ENCODE measurements around the gene TUBA4A. TPM values are rescaled to one million over a fixed set of nuclear protein-coding genes. Genes with fewer than 3 reads are reported as not detected.

Gene TUBA4A
- polyA plus RNA-seq, 3 donors, result 32.9 to 40.0 (median 33.1) TPM

Other genes with a start within 250 kb of the TUBA4A start
- 1 to 10 TPM in 1 of 3 donors, under 1 TPM in 2; 0.07 to 1.1 (median 0.56) TPM for gene CFAP65, start 212.4 kb downstream of the TUBA4A start, polyA plus RNA-seq (ENCODE audit: insufficient read length in 3 of 3)
- 1 to 10 TPM; 2.0 to 3.2 (median 2.0) TPM for gene IHH, start 193.0 kb downstream of the TUBA4A start, polyA plus RNA-seq (ENCODE audit: insufficient read length in 3 of 3)
- 10 to 100 TPM; 17.6 to 21.4 (median 19.6) TPM for gene NHEJ1, start 93.1 kb downstream of the TUBA4A start, polyA plus RNA-seq (ENCODE audit: insufficient read length in 3 of 3)
- 10 to 100 TPM; 23.5 to 29.0 (median 25.1) TPM for gene SLC23A3, start 83.9 kb downstream of the TUBA4A start, polyA plus RNA-seq (ENCODE audit: insufficient read length in 3 of 3)
- 10 to 100 TPM; 71.7 to 79.7 (median 78.6) TPM for gene CNPPD1, start 77.0 kb downstream of the TUBA4A start, polyA plus RNA-seq (ENCODE audit: insufficient read length in 3 of 3)
- 100 to 1,000 TPM; 113 to 119 (median 113) TPM for gene RETREG2, start 75.6 kb downstream of the TUBA4A start, polyA plus RNA-seq (ENCODE audit: insufficient read length in 3 of 3)
- 10 to 100 TPM; 40.9 to 51.8 (median 49.4) TPM for gene ZFAND2B, start 47.1 kb downstream of the TUBA4A start, polyA plus RNA-seq (ENCODE audit: insufficient read length in 3 of 3)
- 10 to 100 TPM; 37.9 to 47.3 (median 44.8) TPM for gene ABCB6, start 35.0 kb downstream of the TUBA4A start, polyA plus RNA-seq (ENCODE audit: insufficient read length in 3 of 3)
- 10 to 100 TPM; 45.2 to 48.4 (median 46.3) TPM for gene ATG9A, start 24.3 kb downstream of the TUBA4A start, polyA plus RNA-seq (ENCODE audit: insufficient read length in 3 of 3)
- 10 to 100 TPM; 51.3 to 84.1 (median 72.8) TPM for gene ANKZF1, start 24.1 kb downstream of the TUBA4A start, polyA plus RNA-seq (ENCODE audit: insufficient read length in 3 of 3)
- 10 to 100 TPM; 17.4 to 28.5 (median 27.1) TPM for gene GLB1L, start 8.5 kb downstream of the TUBA4A start, polyA plus RNA-seq (ENCODE audit: insufficient read length in 3 of 3)
- 10 to 100 TPM; 38.9 to 40.4 (median 39.9) TPM for gene STK16, start 8.4 kb downstream of the TUBA4A start, polyA plus RNA-seq (ENCODE audit: insufficient read length in 3 of 3)
- gene TUBA4B, start 675 bp downstream of the TUBA4A start, polyA plus RNA-seq (ENCODE audit: insufficient read length in 3 of 3), result 1 to 10 TPM in 1 of 3 donors, under 1 TPM in 2; 0.89 to 1.1 (median 0.91) TPM
- 10 to 100 TPM; 75.7 to 85.1 (median 79.1) TPM for gene DNAJB2, start 25.4 kb upstream of the TUBA4A start, polyA plus RNA-seq (ENCODE audit: insufficient read length in 3 of 3)
- gene PTPRN, start 55.5 kb upstream of the TUBA4A start, polyA plus RNA-seq (ENCODE audit: insufficient read length in 3 of 3), result under 1 TPM; 0.16 to 0.27 (median 0.17) TPM
- not detected for gene RESP18, start 78.8 kb upstream of the TUBA4A start, polyA plus RNA-seq (ENCODE audit: insufficient read length in 3 of 3)
- gene DNPEP, start 134.0 kb upstream of the TUBA4A start, polyA plus RNA-seq (ENCODE audit: insufficient read length in 3 of 3), result 10 to 100 TPM; 64.4 to 91.2 (median 66.4) TPM
- 1 to 10 TPM; 5.5 to 8.2 (median 6.0) TPM for gene DES, start 164.5 kb upstream of the TUBA4A start, polyA plus RNA-seq (ENCODE audit: insufficient read length in 3 of 3)
- 10 to 100 TPM; 13.1 to 16.9 (median 13.5) TPM for gene SPEG, start 180.9 kb upstream of the TUBA4A start, polyA plus RNA-seq (ENCODE audit: insufficient read length in 3 of 3)
- gene GMPPA, start 245.0 kb upstream of the TUBA4A start, polyA plus RNA-seq (ENCODE audit: insufficient read length in 3 of 3), result 10 to 100 TPM; 35.6 to 40.0 (median 39.0) TPM